ENCODE measurements around the gene ZNF805.

DNA sequence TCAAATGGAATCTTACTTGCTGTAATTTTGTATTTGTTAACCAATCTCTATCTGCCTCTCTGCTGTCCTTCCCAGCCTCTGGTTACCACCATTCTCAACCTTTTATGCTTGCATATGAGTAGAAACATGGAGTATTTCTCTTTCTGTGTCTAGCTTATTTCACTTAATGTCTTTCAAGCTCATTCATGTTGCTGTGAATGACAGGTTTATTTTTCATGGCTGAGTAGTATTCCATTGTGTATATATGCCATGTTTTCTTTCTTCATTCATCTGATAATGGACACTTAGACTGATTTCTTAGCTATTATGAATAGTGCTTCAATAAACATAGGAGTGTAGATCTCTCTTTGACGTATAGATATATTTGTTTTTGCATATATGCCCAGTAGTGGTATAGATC, 53.3 kb downstream of the ZNF805 start:
- TF ChIP-seq, protein P1, sequence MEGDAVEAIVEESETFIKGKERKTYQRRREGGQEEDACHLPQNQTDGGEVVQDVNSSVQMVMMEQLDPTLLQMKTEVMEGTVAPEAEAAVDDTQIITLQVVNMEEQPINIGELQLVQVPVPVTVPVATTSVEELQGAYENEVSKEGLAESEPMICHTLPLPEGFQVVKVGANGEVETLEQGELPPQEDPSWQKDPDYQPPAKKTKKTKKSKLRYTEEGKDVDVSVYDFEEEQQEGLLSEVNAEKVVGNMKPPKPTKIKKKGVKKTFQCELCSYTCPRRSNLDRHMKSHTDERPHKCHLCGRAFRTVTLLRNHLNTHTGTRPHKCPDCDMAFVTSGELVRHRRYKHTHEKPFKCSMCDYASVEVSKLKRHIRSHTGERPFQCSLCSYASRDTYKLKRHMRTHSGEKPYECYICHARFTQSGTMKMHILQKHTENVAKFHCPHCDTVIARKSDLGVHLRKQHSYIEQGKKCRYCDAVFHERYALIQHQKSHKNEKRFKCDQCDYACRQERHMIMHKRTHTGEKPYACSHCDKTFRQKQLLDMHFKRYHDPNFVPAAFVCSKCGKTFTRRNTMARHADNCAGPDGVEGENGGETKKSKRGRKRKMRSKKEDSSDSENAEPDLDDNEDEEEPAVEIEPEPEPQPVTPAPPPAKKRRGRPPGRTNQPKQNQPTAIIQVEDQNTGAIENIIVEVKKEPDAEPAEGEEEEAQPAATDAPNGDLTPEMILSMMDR (IDR thresholded peaks at IDR 0.05), result no peak
- TF ChIP-seq POLR2AphosphoS5 (IDR thresholded peaks at IDR 0.05) (no peak), POLR2A (IDR thresholded peaks at IDR 0.05) (no peak)
